H9 (cell line): ENCODE data around the gene IL1B. TPM values are rescaled to one million over a fixed set of nuclear protein-coding genes. Genes with fewer than 3 reads are reported as not detected.

Experiments
- DNase-seq: peaks from one replicate; pipeline ENCODE4 v3.0.0-alpha.2; 2017
- H2AFZ ChIP-seq: one replicate; pipeline ENCODE4 v1.6.1; 2013; ENCODE audit warnings: mild to moderate bottlenecking, low read length, control low read depth, moderate library complexity
- H2AK5ac ChIP-seq: 2 replicates; pipeline ENCODE4 v1.6.1; 2013; ENCODE audit warnings: low read length, control low read depth, mixed read lengths; ENCODE audit not compliant: insufficient read length
- H2BK120ac ChIP-seq: one replicate; pipeline ENCODE4 v1.6.1; 2013; ENCODE audit warnings: low read depth, mild to moderate bottlenecking, low read length, control low read depth, inconsistent platforms; ENCODE audit not compliant: poor library complexity, severe bottlenecking
- H2BK12ac ChIP-seq: 2 replicates; pipeline ENCODE4 v1.6.1; 2013; ENCODE audit warnings: low read length, control low read depth, mixed read lengths, low read depth; ENCODE audit not compliant: insufficient read length
- H2BK15ac ChIP-seq: 2 replicates; pipeline ENCODE4 v1.6.1; 2013; ENCODE audit warnings: low read depth, low read length, control low read depth
- H2BK20ac ChIP-seq: one replicate; pipeline ENCODE4 v1.6.1; 2013; ENCODE audit warnings: low read depth, mild to moderate bottlenecking, low read length, control low read depth, inconsistent platforms; ENCODE audit not compliant: poor library complexity, severe bottlenecking
- H2BK5ac ChIP-seq: 2 replicates; pipeline ENCODE4 v1.6.1; 2013; ENCODE audit warnings: low read length, control low read depth, mixed read lengths; ENCODE audit not compliant: insufficient read length
- H3K14ac ChIP-seq: 2 replicates; pipeline ENCODE4 v1.6.1; 2013; ENCODE audit warnings: low read length, control low read depth; ENCODE audit not compliant: insufficient read depth
- H3K18ac ChIP-seq: 2 replicates; pipeline ENCODE4 v1.6.1; 2013; ENCODE audit warnings: low read depth, mild to moderate bottlenecking, mixed read lengths, low read length, control low read depth; ENCODE audit not compliant: insufficient read length
- H3K23ac ChIP-seq: 2 replicates; pipeline ENCODE4 v1.6.1; 2013; ENCODE audit warnings: low read length, control low read depth, mixed read lengths, low read depth; ENCODE audit not compliant: insufficient read length
- H3K23me2 ChIP-seq: 2 replicates; pipeline ENCODE4 v1.6.1; 2013; ENCODE audit warnings: low read depth, mild to moderate bottlenecking, mixed read lengths, low read length, control low read depth; ENCODE audit not compliant: insufficient read length, poor library complexity, severe bottlenecking
- H3K27ac ChIP-seq: 2 replicates; pipeline ENCODE4 v1.5.1; 2013; ENCODE audit warnings: low read length, control low read depth, mixed read lengths, low read depth; ENCODE audit not compliant: insufficient read length
- H3K27me3 ChIP-seq: 2 replicates; pipeline ENCODE4 v1.6.1; 2013; ENCODE audit warnings: low read length, control low read depth, inconsistent platforms; ENCODE audit not compliant: insufficient read depth
- H3K4ac ChIP-seq: 2 replicates; pipeline ENCODE4 v1.6.1; 2013; ENCODE audit warnings: low read depth, mild to moderate bottlenecking, control low read depth, inconsistent platforms, low read length, moderate library complexity
- H3K4me1 ChIP-seq: 2 replicates; pipeline ENCODE4 v1.6.1; 2013; ENCODE audit warnings: low read length, control low read depth, inconsistent platforms; ENCODE audit not compliant: insufficient read depth
- H3K4me2 ChIP-seq: 2 replicates; pipeline ENCODE4 v1.6.1; 2013; ENCODE audit warnings: low read length, control low read depth, mixed read lengths; ENCODE audit not compliant: insufficient read length, insufficient read depth
- H3K56ac ChIP-seq: 2 replicates; pipeline ENCODE4 v1.6.1; 2013; ENCODE audit warnings: low read depth, mild to moderate bottlenecking, mixed read lengths, low read length, control low read depth; ENCODE audit not compliant: insufficient read length
- H3K79me1 ChIP-seq: 2 replicates; pipeline ENCODE4 v1.6.1; 2013; ENCODE audit warnings: low read depth, mild to moderate bottlenecking, moderate library complexity, low read length, control low read depth, inconsistent platforms; ENCODE audit not compliant: insufficient read depth, poor library complexity, severe bottlenecking
- H3K79me2 ChIP-seq: 2 replicates; pipeline ENCODE4 v1.6.1; 2013; ENCODE audit warnings: low read length, control low read depth, inconsistent platforms; ENCODE audit not compliant: insufficient read depth
- H3K9ac ChIP-seq: 2 replicates; pipeline ENCODE4 v1.6.1; 2013; ENCODE audit warnings: low read length, control low read depth, mixed read lengths; ENCODE audit not compliant: insufficient read length; ENCODE audit errors: extremely low read depth
- H3K9me3 ChIP-seq: one replicate; pipeline ENCODE4 v1.6.1; 2013; ENCODE audit warnings: low read depth, low read length, inconsistent platforms; ENCODE audit not compliant: control insufficient read depth
- H3T11ph ChIP-seq: one replicate; pipeline ENCODE4 v1.6.1; 2013; ENCODE audit warnings: mild to moderate bottlenecking, low read length, control low read depth, inconsistent platforms
- H4K20me1 ChIP-seq: one replicate; pipeline ENCODE4 v1.6.1; 2013; ENCODE audit not compliant: control insufficient read depth, insufficient read length, insufficient read depth
- H4K5ac ChIP-seq: 2 replicates; pipeline ENCODE4 v1.6.1; 2013; ENCODE audit warnings: low read depth, mild to moderate bottlenecking, mixed read lengths, low read length, control low read depth; ENCODE audit not compliant: insufficient read length
- H4K8ac ChIP-seq: replicated peaks from 2 replicates; pipeline ENCODE4 v1.6.1; 2013; ENCODE audit warnings: low read length, control low read depth, mixed read lengths, low read depth; ENCODE audit not compliant: insufficient read length
- H4K91ac ChIP-seq: 2 replicates; pipeline ENCODE4 v1.6.1; 2013; ENCODE audit warnings: low read depth, mild to moderate bottlenecking, moderate library complexity, mixed read lengths, low read length, control low read depth; ENCODE audit not compliant: insufficient read length
- H3K27ac Mint-ChIP-seq, 3 experiments: 2 replicates in 2 of 3; 3 replicates in 1 of 3; pipeline ENCODE4 v1.8.0; 2020 to 2021; ENCODE audit warnings: mixed read lengths in 3 of 3, mild to moderate bottlenecking in 1 of 3, moderate library complexity in 1 of 3
- H3K27me3 Mint-ChIP-seq: 2 replicates; pipeline ENCODE4 v1.8.0; 2021; ENCODE audit warnings: low read depth, mild to moderate bottlenecking, moderate library complexity, mixed read lengths
- H3K36me3 Mint-ChIP-seq, 3 experiments: 2 replicates in 2 of 3; 3 replicates in 1 of 3; pipeline ENCODE4 v1.8.0; 2020 to 2021; ENCODE audit warnings: low read depth in 3 of 3, mixed read lengths in 3 of 3; ENCODE audit not compliant: insufficient read depth in 1 of 3
- H3K4me1 Mint-ChIP-seq, 2 experiments: 2 replicates each; pipeline ENCODE4 v1.8.0; 2020; ENCODE audit warnings: mixed read lengths in 2 of 2
- H3K4me3 Mint-ChIP-seq, 2 experiments: 2 replicates in 1 of 2; 3 replicates in 1 of 2; pipeline ENCODE4 v1.8.0; 2020 to 2021; ENCODE audit warnings: mild to moderate bottlenecking in 2 of 2, mixed read lengths in 2 of 2, moderate library complexity in 1 of 2
- H3K9me3 Mint-ChIP-seq, 2 experiments: 2 replicates in 1 of 2; 3 replicates in 1 of 2; pipeline ENCODE4 v1.8.0; 2020; ENCODE audit warnings: mild to moderate bottlenecking in 2 of 2, mixed read lengths in 2 of 2, moderate library complexity in 1 of 2
- WGBS: extraction: QIAGEN DNeasy Blood & Tissue Kit; methylation state at CpG from one replicate; pipeline ENCODE4 v1.1.7; 2013; ENCODE audit warnings: missing lambda C conversion rate, low lambda C conversion rate, mixed read lengths; ENCODE audit not compliant: insufficient read length; ENCODE audit errors: extremely low coverage; 5-methylcytosine and 5-hydroxymethylcytosine counted together
- total RNA-seq: library from RNA; stranded (reverse); gene quantifications from 2 replicates; pipeline ENCODE4 v1.2.1, GENCODE V29; 2021
- TF ChIP-seq, protein P1 (sequence below): fragments of 200-600 bp; sonication (generic); conservative IDR thresholded peaks from 3 replicates; pipeline ENCODE4 v1.8.0; 2021; ENCODE audit warnings: antibody characterized with exemption, mild to moderate bottlenecking

IL1B gene
- total RNA-seq, 1 experiment from 2014 or later = not detected

DNA sequence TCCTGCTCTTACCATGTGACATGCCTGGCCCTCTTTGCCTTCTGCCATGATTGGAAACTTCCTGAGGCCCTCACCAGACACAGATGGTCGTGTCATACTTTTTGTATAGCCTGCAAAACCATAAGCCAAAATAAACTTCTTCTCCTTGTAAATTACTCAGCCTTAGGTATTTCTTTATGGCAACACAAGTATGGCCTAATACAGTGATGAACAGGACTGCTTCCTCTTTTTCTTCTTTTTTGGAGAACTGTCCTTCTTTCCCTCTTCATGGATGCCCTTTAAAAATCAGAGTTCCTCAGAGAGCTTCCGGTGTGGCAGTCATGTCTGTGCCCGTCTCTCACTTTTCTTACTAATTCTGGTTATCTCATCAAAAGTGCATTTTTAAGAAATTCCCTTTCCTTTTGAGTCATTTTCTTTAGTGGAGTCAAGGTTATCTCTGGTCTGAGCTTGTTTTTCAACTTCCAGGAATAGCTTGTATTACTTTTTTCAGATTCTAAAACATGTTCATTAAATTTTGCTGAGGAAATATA, 43.1 kb downstream of the IL1B start:
- Mint-ChIP-seq H3K4me1 (peaks cover 27 to 57% of the 10 kb centered on the region in 2 experiments), H3K9me3 (peaks cover 10 to 17% of the 10 kb centered on the region in 2 experiments; a peak in 4 of 5 replicates), H3K4me3 (no peak overlapping the region), H3K27ac (peak overlapping the region in 1 of 3 experiments; percentile 20; a peak in 1 of 7 replicates), H3K36me3 (peaks cover 1 to 11% (median 3%) of the 10 kb centered on the region in 3 experiments; a peak in 4 of 7 replicates), H3K27me3 (no peaks in the 10 kb centered on the region)
- WGBS = no CpG with 5 or more reads among the region's 3 CpGs
- Histone ChIP-seq H3K79me2 (no peaks in the 10 kb centered on the region), H3K79me1 (no peaks in the 10 kb centered on the region), H2BK15ac (no peak overlapping the region), H4K91ac (no peak overlapping the region), H2BK5ac (no peak overlapping the region), H2BK120ac (no peak overlapping the region), H3T11ph (no peak overlapping the region), H3K9me3 (no peaks in the 10 kb centered on the region), H3K9ac (no peak overlapping the region), H3K23me2 (no peaks in the 10 kb centered on the region), H2AFZ (no peak overlapping the region), H3K4ac (no peak overlapping the region), H3K18ac (no peak overlapping the region), H3K56ac (no peak overlapping the region), H3K4me2 (no peak overlapping the region), H3K27ac (no peak overlapping the region), H2AK5ac (no peak overlapping the region), H4K20me1 (no peaks in the 10 kb centered on the region), H4K5ac (no peak overlapping the region), H2BK12ac (no peak overlapping the region), H3K23ac (no peak overlapping the region), H3K4me1 (no peaks in the 10 kb centered on the region), H2BK20ac (no peak overlapping the region), H3K27me3 (no peaks in the 10 kb centered on the region), H3K14ac (no peak overlapping the region), H4K8ac (no peak overlapping the region)
- no peak for DNase-seq
- TF ChIP-seq, protein P1, sequence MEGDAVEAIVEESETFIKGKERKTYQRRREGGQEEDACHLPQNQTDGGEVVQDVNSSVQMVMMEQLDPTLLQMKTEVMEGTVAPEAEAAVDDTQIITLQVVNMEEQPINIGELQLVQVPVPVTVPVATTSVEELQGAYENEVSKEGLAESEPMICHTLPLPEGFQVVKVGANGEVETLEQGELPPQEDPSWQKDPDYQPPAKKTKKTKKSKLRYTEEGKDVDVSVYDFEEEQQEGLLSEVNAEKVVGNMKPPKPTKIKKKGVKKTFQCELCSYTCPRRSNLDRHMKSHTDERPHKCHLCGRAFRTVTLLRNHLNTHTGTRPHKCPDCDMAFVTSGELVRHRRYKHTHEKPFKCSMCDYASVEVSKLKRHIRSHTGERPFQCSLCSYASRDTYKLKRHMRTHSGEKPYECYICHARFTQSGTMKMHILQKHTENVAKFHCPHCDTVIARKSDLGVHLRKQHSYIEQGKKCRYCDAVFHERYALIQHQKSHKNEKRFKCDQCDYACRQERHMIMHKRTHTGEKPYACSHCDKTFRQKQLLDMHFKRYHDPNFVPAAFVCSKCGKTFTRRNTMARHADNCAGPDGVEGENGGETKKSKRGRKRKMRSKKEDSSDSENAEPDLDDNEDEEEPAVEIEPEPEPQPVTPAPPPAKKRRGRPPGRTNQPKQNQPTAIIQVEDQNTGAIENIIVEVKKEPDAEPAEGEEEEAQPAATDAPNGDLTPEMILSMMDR = no peak
